PC-9 (cell line): ENCODE data around the gene ARAP3. TPM values are rescaled to one million over a fixed set of nuclear protein-coding genes. Genes with fewer than 3 reads are reported as not detected.

Source experiments
- BruUV-seq: library from RNA; stranded (reverse); fragments of 400-500 nt; replicated peaks from 2 replicates; lab custom pipeline; 2021; lab: Mats Ljungman, UMichigan
- CTCF ChIA-PET: fragments of 300-600 bp; sonication (Branson Sonifier 250); formaldehyde crosslinking; loops from one replicate; lab custom pipeline; 2022; ENCODE audit warnings: antibody characterized with exemption; lab: Charles Lee
- POLR2A ChIA-PET: fragments of 300-600 bp; sonication (Branson Sonifier 250); formaldehyde crosslinking; loops from one replicate; lab custom pipeline; 2022; ENCODE audit warnings: antibody characterized with exemption; ENCODE audit not compliant: unreplicated experiment; lab: Charles Lee
- DNase-seq, 2 experiments: peaks; one replicate each; pipeline versions ENCODE4 v3.0.0 to v3.0.0-alpha.2; 2015 to 2022; ENCODE audit warnings: mixed read lengths in 1 of 2
- H2AFZ ChIP-seq: fragments of 200-600 bp; sonication (generic); 2 replicates; pipeline ENCODE4 v1.8.1; 2017; ENCODE audit warnings: antibody characterized with exemption
- H3F3A ChIP-seq: fragments of 200-600 bp; sonication (generic); 2 replicates; pipeline ENCODE4 v1.8.1; 2017; ENCODE audit warnings: antibody characterized with exemption, mild to moderate bottlenecking, low read depth; ENCODE audit not compliant: insufficient read depth
- H3K27ac ChIP-seq: fragments of 200-600 bp; sonication (generic); 2 replicates; pipeline ENCODE4 v1.6.1; 2016; ENCODE audit warnings: mixed run types
- H3K27me3 ChIP-seq: fragments of 200-600 bp; sonication (generic); 2 replicates; pipeline ENCODE4 v1.6.1; 2016; ENCODE audit warnings: low read depth, mixed run types; ENCODE audit not compliant: insufficient read depth
- H3K36me3 ChIP-seq: fragments of 200-600 bp; sonication (generic); 2 replicates; pipeline ENCODE4 v1.6.1; 2016; ENCODE audit warnings: low read depth, mixed run types
- H3K4me1 ChIP-seq: fragments of 200-600 bp; sonication (generic); replicated peaks from 2 replicates; pipeline ENCODE4 v1.6.1; 2016; ENCODE audit warnings: mixed run types; ENCODE audit not compliant: insufficient read depth
- H3K4me2 ChIP-seq: fragments of 200-600 bp; sonication (generic); 2 replicates; pipeline ENCODE4 v1.6.1; 2017; ENCODE audit warnings: mixed run types
- H3K4me3 ChIP-seq: fragments of 200-600 bp; sonication (generic); 2 replicates; pipeline ENCODE4 v1.6.1; 2016; ENCODE audit warnings: mixed run types
- H3K79me2 ChIP-seq: fragments of 200-600 bp; sonication (generic); 2 replicates; pipeline ENCODE4 v1.6.1; 2017; ENCODE audit warnings: low read depth, mixed run types
- H3K9me2 ChIP-seq: fragments of 200-600 bp; sonication (generic); 2 replicates; pipeline ENCODE4 v1.8.1; 2017; ENCODE audit warnings: mild to moderate bottlenecking; ENCODE audit not compliant: insufficient read depth
- H3K9me3 ChIP-seq: fragments of 200-600 bp; sonication (generic); 2 replicates; pipeline ENCODE4 v1.8.1; 2016; ENCODE audit warnings: low read depth; ENCODE audit not compliant: insufficient read depth
- H4K20me1 ChIP-seq: fragments of 200-600 bp; sonication (generic); 2 replicates; pipeline ENCODE4 v1.8.1; 2017; ENCODE audit not compliant: insufficient read depth
- CTCF ChIP-seq: fragments of 200-600 bp; sonication (generic); conservative IDR thresholded peaks from 2 replicates; pipeline ENCODE4 v1.6.1; 2017; ENCODE audit warnings: mixed run types, antibody characterized with exemption, mild to moderate bottlenecking, moderate library complexity
- EZH2 ChIP-seq: fragments of 200-600 bp; sonication (generic); IDR thresholded peaks from 2 replicates; pipeline ENCODE4 v1.8.0; 2017; ENCODE audit warnings: antibody characterized with exemption, low read depth
- intact Hi-C: fragments of 100-400 bp; cut with micrococcal nuclease; formaldehyde crosslinking; loops from one replicate; pipeline ENCODE4 v1.10.0; 2022; ENCODE audit not compliant: unreplicated experiment
- total RNA-seq: library from RNA; stranded (reverse); gene quantifications from 2 replicates; pipeline ENCODE4 v1.2.3, GENCODE V29; 2021

The ARAP3 gene
- total RNA-seq, 1 experiment from 2014 or later: 28.0 TPM

GRCh38 chr5:141647851-141648250 is 34.2 kb downstream of the ARAP3 start:
- Histone ChIP-seq H3K27ac (no peak overlapping the region), H3K9me3 (no peaks in the 10 kb centered on the region), H3F3A (peaks cover 10% of the 10 kb centered on the region; the same call in 1 of the 2 replicates), H3K4me2 (no peak overlapping the region), H3K4me3 (no peak overlapping the region), H3K27me3 (no peaks in the 10 kb centered on the region), H3K36me3 (no peaks in the 10 kb centered on the region; the same call in 1 of the 2 replicates), H2AFZ (no peak overlapping the region), H4K20me1 (no peaks in the 10 kb centered on the region), H3K4me1 (peaks cover 15% of the 10 kb centered on the region), H3K79me2 (no peaks in the 10 kb centered on the region), H3K9me2 (no peaks in the 10 kb centered on the region)
- ChIA-PET CTCF (no interaction called here), POLR2A (no interaction called here)
- intact Hi-C loops: no loop called here
- DNase-seq: no peak
- BruUV-seq: no TSS peak
- TF ChIP-seq CTCF: no peak
- no peak for TF ChIP-seq EZH2

GRCh38 chr5:141647242-141647641 is 34.8 kb downstream of the ARAP3 start:
- Histone ChIP-seq H3K27ac (no peak overlapping the region), H3K9me2 (no peaks in the 10 kb centered on the region), H3K9me3 (no peaks in the 10 kb centered on the region), H4K20me1 (no peaks in the 10 kb centered on the region), H3F3A (peaks cover 10% of the 10 kb centered on the region; the same call in 1 of the 2 replicates), H3K4me3 (no peak overlapping the region), H3K79me2 (no peaks in the 10 kb centered on the region), H3K27me3 (no peaks in the 10 kb centered on the region), H3K4me1 (peaks cover 21% of the 10 kb centered on the region), H3K36me3 (no peaks in the 10 kb centered on the region; the same call in 1 of the 2 replicates), H2AFZ (no peak overlapping the region), H3K4me2 (no peak overlapping the region)
- no peak for TF ChIP-seq CTCF
- TF ChIP-seq EZH2: no peak
- BruUV-seq: no TSS peak
- CTCF ChIA-PET: no interaction called here
- DNase-seq: no peak
- POLR2A ChIA-PET: no interaction called here
- intact Hi-C loops: no loop called here

- no peaks in the 10 kb centered on the region for H3K9me3 ChIP-seq
- no peak for TF ChIP-seq CTCF
- no peak for TF ChIP-seq EZH2
These were observed 36.0 kb downstream of the ARAP3 start for GRCh38 chr5:141646026-141646425.

More at GRCh38 chr5:141646026-141646425, 36.0 kb downstream of the ARAP3 start:
- Histone ChIP-seq H4K20me1 (no peaks in the 10 kb centered on the region), H3K4me3 (no peak overlapping the region), H3F3A (peaks cover 13% of the 10 kb centered on the region; the same call in 1 of the 2 replicates), H3K79me2 (no peaks in the 10 kb centered on the region), H3K27ac (no peak overlapping the region), H3K36me3 (no peaks in the 10 kb centered on the region; the same call in 1 of the 2 replicates), H3K4me2 (no peak overlapping the region), H3K27me3 (no peaks in the 10 kb centered on the region), H3K9me2 (no peaks in the 10 kb centered on the region), H3K4me1 (peaks cover 23% of the 10 kb centered on the region), H2AFZ (no peak overlapping the region)
- DNase-seq: no peak
- CTCF ChIA-PET: no interaction called here
- intact Hi-C loops: no loop called here
- POLR2A ChIA-PET: no interaction called here
- no TSS peak for BruUV-seq
